RPMI8226 (cell line): ENCODE data around the gene ATCAY.

ENCODE experiments used
- DNase-seq: peaks from one replicate; pipeline ENCODE4 v3.0.0-alpha.2; 2015

ATCAY gene

GRCh38 chr19:3880471-3881271 lies at the start of gene ATCAY:
Gene ATCAY, plus strand, starts transcription at chr19:3880685. Its CDS starts 5,083 bp downstream, at chr19:3885768.
- DNase-seq, result no peak

GRCh38 chr19:3831601-3832000 lies 48.9 kb upstream of the ATCAY start:
- DNase-seq, result no peak

- DNase-seq, result no peak
Observed at GRCh38 chr19:3832001-3832400, 48.5 kb upstream of the ATCAY start.

- no peak for DNase-seq
Observed at GRCh38 chr19:3833578-3834348, 46.7 kb upstream of the ATCAY start.

- DNase-seq, result no peak
Observed at GRCh38 chr19:3834349-3835054, 46.0 kb upstream of the ATCAY start.

GRCh38 chr19:3835055-3835435 lies 45.4 kb upstream of the ATCAY start:
- DNase-seq, result no peak

GRCh38 chr19:3836887-3837286 lies 43.6 kb upstream of the ATCAY start:
- DNase-seq, result no peak

GRCh38 chr19:3837332-3837731 lies 43.2 kb upstream of the ATCAY start:
- DNase-seq, result no peak

GRCh38 chr19:3837922-3838321 lies 42.6 kb upstream of the ATCAY start:
- no peak for DNase-seq

GRCh38 chr19:3838661-3839060 lies 41.8 kb upstream of the ATCAY start:
- no peak for DNase-seq

- no peak for DNase-seq
Observed at GRCh38 chr19:3839941-3840340, 40.5 kb upstream of the ATCAY start.

- no peak for DNase-seq
Observed at GRCh38 chr19:3840804-3841203, 39.7 kb upstream of the ATCAY start.

GRCh38 chr19:3842948-3843347 lies 37.5 kb upstream of the ATCAY start:
- DNase-seq, result no peak

GRCh38 chr19:3844596-3844995 lies 35.9 kb upstream of the ATCAY start:
- no peak for DNase-seq

- DNase-seq, result peak; percentile 81
Observed at GRCh38 chr19:3849092-3849491, 31.4 kb upstream of the ATCAY start.

- no peak for DNase-seq
Observed at GRCh38 chr19:3849787-3850186, 30.7 kb upstream of the ATCAY start.

GRCh38 chr19:3850320-3850972 lies 30.0 kb upstream of the ATCAY start:
- DNase-seq, result no peak

GRCh38 chr19:3851254-3852176 lies 29.0 kb upstream of the ATCAY start:
- no peak for DNase-seq

- DNase-seq, result no peak
Observed at GRCh38 chr19:3852177-3852511, 28.3 kb upstream of the ATCAY start.

GRCh38 chr19:3852614-3853254 lies 27.8 kb upstream of the ATCAY start:
- DNase-seq, result peak; percentile 58

- DNase-seq, result peak; percentile 53
Observed at GRCh38 chr19:3855320-3855719, 25.2 kb upstream of the ATCAY start.
